ENCODE data around the gene TP53BP1. TPM values are rescaled to one million over a fixed set of nuclear protein-coding genes. Genes with fewer than 3 reads are reported as not detected.

The TP53BP1 gene
- polyA plus RNA-seq, 3 donors = 1.8 to 6.7 (median 3.1) TPM

- intact Hi-C loops (cut with micrococcal nuclease) = no loop called here
- H3K36me3 Mint-ChIP-seq = peaks cover 25 to 31% of the 10 kb centered on the region in 2 donors
- H3K27me3 Mint-ChIP-seq (ENCODE audit: low read depth in 3 of 3) = no peaks in the 10 kb centered on the region
- H3K27me3 ChIP-seq (ENCODE audit: control insufficient read depth in 2 of 2, insufficient read depth in 2 of 2, low read length in 2 of 2) = no peaks in the 10 kb centered on the region
- H3K9ac ChIP-seq (ENCODE audit: insufficient read depth, low read length, poor library complexity, severe bottlenecking) = no peak overlapping the region
- 97% methylated on average over 8 of the region's 13 CpGs for WGBS (ENCODE audit: insufficient coverage)
- DNase-seq = peak in 2 of 3 donors; percentile 7 to 26
- H3K4me1 ChIP-seq (ENCODE audit: control insufficient read depth in 1 of 2, insufficient read depth in 2 of 2, low read length in 2 of 2) = peaks cover 9 to 10% of the 10 kb centered on the region in 2 donors
- peak overlapping the region in 1 of 7 donors; percentile 46 for H3K27ac Mint-ChIP-seq
- no peaks in the 10 kb centered on the region for H4K20me1 ChIP-seq (ENCODE audit: insufficient read depth, low read length)
- peaks cover 17% of the 10 kb centered on the region for H3K4me1 Mint-ChIP-seq
- no peak overlapping the region for H2AFZ ChIP-seq (ENCODE audit: insufficient read depth, low read depth, low read length, poor library complexity, severe bottlenecking)
- no peak overlapping the region for H3K4me2 ChIP-seq (replicated peaks; ENCODE audit: extremely low read depth, low read length, poor library complexity, severe bottlenecking)
- TF ChIP-seq, protein P1, sequence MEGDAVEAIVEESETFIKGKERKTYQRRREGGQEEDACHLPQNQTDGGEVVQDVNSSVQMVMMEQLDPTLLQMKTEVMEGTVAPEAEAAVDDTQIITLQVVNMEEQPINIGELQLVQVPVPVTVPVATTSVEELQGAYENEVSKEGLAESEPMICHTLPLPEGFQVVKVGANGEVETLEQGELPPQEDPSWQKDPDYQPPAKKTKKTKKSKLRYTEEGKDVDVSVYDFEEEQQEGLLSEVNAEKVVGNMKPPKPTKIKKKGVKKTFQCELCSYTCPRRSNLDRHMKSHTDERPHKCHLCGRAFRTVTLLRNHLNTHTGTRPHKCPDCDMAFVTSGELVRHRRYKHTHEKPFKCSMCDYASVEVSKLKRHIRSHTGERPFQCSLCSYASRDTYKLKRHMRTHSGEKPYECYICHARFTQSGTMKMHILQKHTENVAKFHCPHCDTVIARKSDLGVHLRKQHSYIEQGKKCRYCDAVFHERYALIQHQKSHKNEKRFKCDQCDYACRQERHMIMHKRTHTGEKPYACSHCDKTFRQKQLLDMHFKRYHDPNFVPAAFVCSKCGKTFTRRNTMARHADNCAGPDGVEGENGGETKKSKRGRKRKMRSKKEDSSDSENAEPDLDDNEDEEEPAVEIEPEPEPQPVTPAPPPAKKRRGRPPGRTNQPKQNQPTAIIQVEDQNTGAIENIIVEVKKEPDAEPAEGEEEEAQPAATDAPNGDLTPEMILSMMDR (IDR thresholded peaks at IDR 0.05) = peak; percentile 92
- H3K79me2 ChIP-seq (ENCODE audit: insufficient read depth, low read length) = peaks cover 12% of the 10 kb centered on the region
- H3K4me3 Mint-ChIP-seq = no peak overlapping the region
- H3K4me3 ChIP-seq (replicated peaks in 1 of 3; ENCODE audit: low read depth in 2 of 3, low read length in 3 of 3) = no peak overlapping the region
- peaks cover 0 to 3% (median 0%) of the 10 kb centered on the region in 7 donors for H3K9me3 Mint-ChIP-seq
- H3K9me3 ChIP-seq (replicated peaks in 1 of 2; ENCODE audit: control insufficient read depth in 1 of 2, insufficient read depth in 1 of 2, low read length in 2 of 2) = no peaks in the 10 kb centered on the region
- H3K27ac ChIP-seq (ENCODE audit: low read depth in 1 of 2, low read length in 2 of 2) = no peak overlapping the region
- H3K36me3 ChIP-seq (replicated peaks in 1 of 2; ENCODE audit: control insufficient read depth in 1 of 2, insufficient read depth in 2 of 2, low read length in 2 of 2) = peaks cover 18 to 43% of the 10 kb centered on the region in 2 donors
Observed at GRCh38 chr15:43376017-43376705, 116.8 kb downstream of the TP53BP1 start.

DNA sequence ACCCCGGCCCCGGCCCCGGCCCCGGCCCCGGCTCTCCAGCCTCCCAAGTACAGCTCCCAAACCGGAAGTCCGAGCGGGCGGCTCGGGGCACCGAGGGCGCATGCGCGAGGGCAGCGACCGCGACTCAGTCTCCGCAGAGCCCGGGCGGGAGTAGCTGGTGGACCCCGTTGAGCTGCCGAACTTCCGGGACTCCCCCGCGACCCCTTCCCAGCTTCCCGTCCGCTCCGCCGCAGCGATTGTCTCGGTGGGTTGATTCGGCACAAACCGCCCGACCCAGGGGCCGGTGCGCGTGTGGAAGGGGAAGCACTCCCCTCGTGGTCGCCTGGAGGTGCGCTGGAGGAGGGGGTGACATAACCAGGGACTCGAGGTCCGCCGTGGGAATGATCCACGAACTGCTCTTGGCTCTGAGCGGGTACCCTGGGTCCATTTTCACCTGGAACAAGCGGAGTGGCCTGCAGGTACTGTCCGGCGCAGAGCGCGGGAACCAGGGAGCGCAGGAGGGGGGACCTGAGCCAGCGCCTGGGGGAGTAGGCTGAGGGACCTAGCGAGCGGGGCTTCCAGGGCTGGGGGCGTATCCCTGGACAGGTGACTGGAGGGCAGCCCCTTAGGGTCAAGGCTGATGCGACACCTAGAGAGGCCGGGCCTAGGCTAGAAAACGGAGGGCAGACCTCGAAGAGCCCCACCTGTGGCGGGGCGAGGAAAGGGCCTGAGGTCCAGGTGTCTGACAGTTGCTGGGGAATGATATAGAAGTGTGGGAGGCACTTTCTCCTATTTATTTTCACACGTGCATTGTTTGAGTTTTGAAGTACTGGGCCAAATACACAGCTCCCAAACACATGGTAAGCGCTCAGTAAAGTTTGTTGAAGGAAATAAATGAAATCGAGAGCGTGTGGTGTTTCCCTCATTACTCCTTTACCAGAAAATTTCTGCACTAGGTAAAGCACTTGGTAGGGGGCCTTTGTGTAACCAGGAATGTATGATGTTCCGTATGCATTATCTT, 121.7 kb downstream of the TP53BP1 start, which contains the start of the genes TUBGCP4 and ZSCAN29:
TSS of gene TUBGCP4 (plus strand) at position 127 of the 1,000 bp plus-strand sequence. CDS start at position 381, 254 bp downstream.
TSS of gene ZSCAN29 (minus strand) at position 69 of the 1,000 bp plus-strand sequence. CDS start 1,130 bp downstream, outside the sequence.
- Histone ChIP-seq H3K4me1 (ENCODE audit: control insufficient read depth in 1 of 2, insufficient read depth in 2 of 2, low read length in 2 of 2) (peaks cover 20 to 32% of the 10 kb centered on the region in 2 donors), H3K9ac (ENCODE audit: insufficient read depth, low read length, poor library complexity, severe bottlenecking) (peak within 1 kb of the TSS; percentile 85), H3K4me2 (replicated peaks; ENCODE audit: extremely low read depth, low read length, poor library complexity, severe bottlenecking) (peak within 1 kb of the TSS; percentile 94), H3K27me3 (ENCODE audit: control insufficient read depth in 2 of 2, insufficient read depth in 2 of 2, low read length in 2 of 2) (no peaks in the 10 kb centered on the region), H3K27ac (ENCODE audit: low read depth in 1 of 2, low read length in 2 of 2) (peak within 1 kb of the TSS; percentile 24 to 82), H3K4me3 (replicated peaks in 1 of 3; ENCODE audit: low read depth in 2 of 3, low read length in 3 of 3) (peak within 1 kb of the TSS; percentile 53 to 87 (median 71)), H3K36me3 (replicated peaks in 1 of 2; ENCODE audit: control insufficient read depth in 1 of 2, insufficient read depth in 2 of 2, low read length in 2 of 2) (peaks cover 8 to 18% of the 10 kb centered on the region in 2 donors), H3K79me2 (ENCODE audit: insufficient read depth, low read length) (peaks cover 32% of the 10 kb centered on the region), H4K20me1 (ENCODE audit: insufficient read depth, low read length) (no peaks in the 10 kb centered on the region), H3K9me3 (replicated peaks in 1 of 2; ENCODE audit: control insufficient read depth in 1 of 2, insufficient read depth in 1 of 2, low read length in 2 of 2) (no peaks in the 10 kb centered on the region), H2AFZ (ENCODE audit: insufficient read depth, low read depth, low read length, poor library complexity, severe bottlenecking) (peak within 1 kb of the TSS; percentile 90)
- WGBS (ENCODE audit: insufficient coverage) = under 1% methylated on average over 47 of the region's 66 CpGs
- H3K9me3 Mint-ChIP-seq = peaks cover 2 to 6% (median 3%) of the 10 kb centered on the region in 7 donors
- DNase-seq = peak; percentile 67 to 76 (median 74)
- intact Hi-C loops (cut with micrococcal nuclease) = no loop called here
- H3K27ac Mint-ChIP-seq = peak within 1 kb of the TSS; percentile 50 to 90 (median 82)
- peaks cover 46% of the 10 kb centered on the region for H3K4me1 Mint-ChIP-seq
- peak within 1 kb of the TSS; percentile 94 to 97 for H3K4me3 Mint-ChIP-seq
- H3K27me3 Mint-ChIP-seq (ENCODE audit: low read depth in 3 of 3) = peaks cover 0 to 4% (median 0%) of the 10 kb centered on the region in 3 donors
- H3K36me3 Mint-ChIP-seq = peaks cover 26 to 29% of the 10 kb centered on the region in 2 donors
- TF ChIP-seq, protein P1 (IDR thresholded peaks at IDR 0.05) = no peak
